BE2C (cell line): ENCODE results near the gene MT1G.
"Not testable (repeated sequence)": the region's sequence is repeated elsewhere in the genome, so short reads cannot be mapped to it uniquely, and the experiment has no call there.

Source experiments
- DNase-seq: peaks from one replicate; pipeline ENCODE4 v3.0.0-alpha.2; 2020
- H3K27me3 ChIP-seq: fragments of 250-450 bp; sonication (Bioruptor Pico); 2 replicates; pipeline ENCODE4 v1.5.1; 2020; ENCODE audit warnings: mild to moderate bottlenecking
- H3K36me3 ChIP-seq: fragments of 250-450 bp; sonication (Bioruptor Pico); 2 replicates; pipeline ENCODE4 v1.5.1; 2020; ENCODE audit warnings: mild to moderate bottlenecking
- H3K4me1 ChIP-seq: fragments of 250-450 bp; sonication (Bioruptor Pico); 2 replicates; pipeline ENCODE4 v1.5.1; 2020
- H3K4me3 ChIP-seq: 2 replicates; pipeline ENCODE4 v1.5.1; 2011; ENCODE audit warnings: low read depth, low read length
- H3K9me3 ChIP-seq: fragments of 250-450 bp; sonication (Bioruptor Pico); 2 replicates; pipeline ENCODE4 v1.5.1; 2020
- TF ChIP-seq, protein P1 (sequence below): IDR thresholded peaks from 2 replicates; pipeline ENCODE4 v1.5.1; 2012; ENCODE audit warnings: mild to moderate bottlenecking, low read depth, low read length

Gene MT1G

DNA sequence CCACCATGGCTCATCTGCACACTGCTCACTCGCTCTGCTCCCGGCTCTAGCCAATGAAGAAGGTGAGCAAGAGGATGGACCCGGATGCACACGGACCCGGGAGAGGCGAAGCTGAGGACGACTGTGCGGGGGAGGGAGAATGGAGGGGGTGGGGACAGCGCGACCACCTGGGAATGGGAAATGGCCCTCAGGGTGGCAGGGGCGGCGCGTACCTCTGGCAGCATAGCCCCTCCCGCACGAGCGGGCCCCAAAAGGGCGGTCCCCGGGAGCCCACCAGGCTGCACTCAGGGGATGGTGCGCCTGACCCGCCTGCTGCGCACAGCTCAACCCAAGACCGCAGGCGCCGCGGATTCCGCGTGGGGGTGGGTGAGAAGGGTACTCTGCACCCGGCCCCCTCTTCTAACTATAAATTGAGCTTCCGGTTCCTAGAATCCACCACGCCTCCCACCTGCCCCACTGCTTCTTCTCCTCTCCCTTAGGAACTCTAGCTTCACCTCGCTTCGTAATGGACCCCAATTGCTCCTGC lies 7.9 kb upstream of the MT1G start:
- Histone ChIP-seq H3K4me3 (no peak overlapping the region), H3K36me3 (no peaks in the 10 kb centered on the region), H3K4me1 (no peaks in the 10 kb centered on the region), H3K9me3 (no peaks in the 10 kb centered on the region), H3K27me3 (peaks cover 22% of the 10 kb centered on the region)
- TF ChIP-seq, protein P1, sequence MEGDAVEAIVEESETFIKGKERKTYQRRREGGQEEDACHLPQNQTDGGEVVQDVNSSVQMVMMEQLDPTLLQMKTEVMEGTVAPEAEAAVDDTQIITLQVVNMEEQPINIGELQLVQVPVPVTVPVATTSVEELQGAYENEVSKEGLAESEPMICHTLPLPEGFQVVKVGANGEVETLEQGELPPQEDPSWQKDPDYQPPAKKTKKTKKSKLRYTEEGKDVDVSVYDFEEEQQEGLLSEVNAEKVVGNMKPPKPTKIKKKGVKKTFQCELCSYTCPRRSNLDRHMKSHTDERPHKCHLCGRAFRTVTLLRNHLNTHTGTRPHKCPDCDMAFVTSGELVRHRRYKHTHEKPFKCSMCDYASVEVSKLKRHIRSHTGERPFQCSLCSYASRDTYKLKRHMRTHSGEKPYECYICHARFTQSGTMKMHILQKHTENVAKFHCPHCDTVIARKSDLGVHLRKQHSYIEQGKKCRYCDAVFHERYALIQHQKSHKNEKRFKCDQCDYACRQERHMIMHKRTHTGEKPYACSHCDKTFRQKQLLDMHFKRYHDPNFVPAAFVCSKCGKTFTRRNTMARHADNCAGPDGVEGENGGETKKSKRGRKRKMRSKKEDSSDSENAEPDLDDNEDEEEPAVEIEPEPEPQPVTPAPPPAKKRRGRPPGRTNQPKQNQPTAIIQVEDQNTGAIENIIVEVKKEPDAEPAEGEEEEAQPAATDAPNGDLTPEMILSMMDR: no peak
- DNase-seq: no peak

DNA sequence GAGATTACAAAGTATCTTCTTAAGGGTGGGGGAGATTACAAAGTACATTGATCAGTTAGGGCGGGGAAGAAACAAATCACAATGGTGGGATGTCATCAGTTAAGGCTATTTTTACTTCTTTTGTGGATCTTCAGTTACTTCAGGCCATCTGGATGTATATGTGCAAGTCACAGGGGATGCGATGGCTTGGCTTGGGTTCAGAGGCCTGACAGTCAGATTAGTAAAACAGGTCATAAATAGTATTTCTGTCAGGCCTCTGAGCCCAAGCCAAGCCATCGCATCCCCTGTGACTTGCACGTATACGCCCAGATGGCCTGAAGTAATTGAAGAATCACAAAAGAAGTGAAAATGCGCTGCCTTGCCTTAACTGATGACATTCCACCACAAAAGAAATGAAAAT lies 6.7 kb upstream of the MT1G start:
- not testable (repeated sequence) for H3K4me3 ChIP-seq, H3K36me3 ChIP-seq, H3K4me1 ChIP-seq, H3K9me3 ChIP-seq, DNase-seq
- H3K27me3 ChIP-seq: peaks cover 33% of the 10 kb centered on the region

DNA sequence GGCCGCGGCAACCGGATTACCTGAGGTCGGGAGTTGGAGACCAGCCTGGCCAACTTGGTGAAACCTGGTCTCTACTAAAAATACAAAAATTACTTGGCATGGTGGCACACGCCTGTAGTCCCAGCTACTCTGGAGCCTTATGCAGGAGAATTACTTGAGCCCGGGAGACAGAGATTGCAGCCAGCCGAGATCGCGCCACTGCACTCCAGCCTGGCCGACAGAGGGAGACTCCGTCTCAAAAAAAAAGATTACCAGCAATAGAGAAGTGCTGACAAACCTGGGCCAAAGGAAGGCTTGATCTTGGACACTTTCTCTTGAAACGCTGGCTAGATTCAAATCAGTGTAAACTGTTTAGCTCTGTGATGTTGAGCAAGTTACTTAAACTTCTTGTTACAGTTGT lies 6.1 kb upstream of the MT1G start:
- DNase-seq: no peak
- Histone ChIP-seq H3K36me3 (no peaks in the 10 kb centered on the region), H3K4me1 (no peaks in the 10 kb centered on the region), H3K9me3 (no peaks in the 10 kb centered on the region), H3K27me3 (peaks cover 40% of the 10 kb centered on the region), H3K4me3 (no peak overlapping the region)
- TF ChIP-seq, protein P1: peak; percentile 60

DNA sequence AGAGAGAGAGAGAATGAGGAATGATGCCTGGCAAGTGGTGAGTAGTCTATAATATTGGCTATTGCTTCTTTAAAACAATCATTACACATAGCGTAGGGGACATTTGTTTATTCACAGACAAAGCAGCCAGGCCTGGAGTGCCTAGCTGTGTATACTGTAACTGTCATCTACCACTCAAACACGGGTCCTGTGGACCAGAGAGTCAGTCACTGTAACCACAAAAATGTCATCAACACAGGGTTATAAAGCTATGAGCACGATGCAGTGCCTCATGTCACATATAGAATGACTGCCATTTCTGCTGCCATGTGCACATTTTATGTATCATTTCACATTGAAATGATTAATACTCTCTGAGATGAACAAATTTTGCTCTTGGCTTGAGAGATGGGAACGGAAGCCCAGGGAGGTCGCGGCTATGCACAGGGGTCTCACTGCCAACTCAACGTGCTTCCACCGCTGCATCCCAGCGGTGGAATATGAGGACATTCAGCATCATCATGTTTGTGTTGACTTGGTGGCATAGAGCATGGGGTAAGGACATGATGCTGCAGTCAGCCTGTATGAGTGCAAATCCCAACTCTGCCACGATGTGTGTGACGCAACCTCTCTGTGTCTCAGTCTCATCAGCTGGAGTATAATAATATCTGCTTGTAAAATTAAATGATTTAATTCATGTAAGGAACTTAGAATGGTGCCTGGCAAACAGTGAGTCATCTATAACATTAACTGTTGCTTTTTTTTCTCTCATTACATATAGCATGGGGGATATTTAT lies 5.1 kb upstream of the MT1G start:
- Histone ChIP-seq H3K9me3 (no peaks in the 10 kb centered on the region), H3K4me1 (no peaks in the 10 kb centered on the region), H3K4me3 (no peak overlapping the region), H3K36me3 (no peaks in the 10 kb centered on the region), H3K27me3 (peaks cover 50% of the 10 kb centered on the region)
- TF ChIP-seq, protein P1: no peak
- DNase-seq: no peak

GRCh38 chr16:56672171-56672570 lies 4.3 kb upstream of the MT1G start:
- not testable (repeated sequence) for H3K36me3 ChIP-seq, H3K4me3 ChIP-seq, H3K4me1 ChIP-seq, H3K9me3 ChIP-seq, DNase-seq
- H3K27me3 ChIP-seq: peaks cover 57% of the 10 kb centered on the region

DNA sequence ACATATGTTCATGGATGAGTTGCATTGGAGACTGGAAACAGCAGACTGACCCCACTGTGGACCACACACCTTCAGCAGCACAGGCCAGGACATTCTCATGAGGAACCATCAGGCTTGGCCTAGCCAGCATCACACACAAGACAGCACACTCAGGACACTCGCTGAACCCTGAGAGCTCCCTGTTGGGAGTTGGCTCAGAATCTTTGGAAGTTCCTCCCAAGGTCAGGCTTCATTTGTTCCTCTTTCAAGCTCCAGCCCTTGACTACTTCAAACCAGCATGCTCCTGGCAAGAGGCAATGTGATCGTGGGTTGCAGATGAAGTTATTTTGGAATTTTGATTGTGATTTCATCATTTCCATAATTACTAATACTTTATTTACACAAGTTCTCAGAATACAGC lies 3.8 kb upstream of the MT1G start:
- not testable (repeated sequence) for DNase-seq, H3K4me3 ChIP-seq, H3K36me3 ChIP-seq, H3K4me1 ChIP-seq, H3K9me3 ChIP-seq
- H3K27me3 ChIP-seq: peaks cover 62% of the 10 kb centered on the region

GRCh38 chr16:56670620-56670934 lies 2.7 kb upstream of the MT1G start:
- no peak for DNase-seq
- Histone ChIP-seq H3K27me3 (peaks cover 68% of the 10 kb centered on the region), H3K4me1 (no peaks in the 10 kb centered on the region), H3K36me3 (no peaks in the 10 kb centered on the region), H3K4me3 (no peak overlapping the region), H3K9me3 (no peaks in the 10 kb centered on the region)
- TF ChIP-seq, protein P1: no peak
